IgD-negative memory B cell (primary cell): Measurements from ENCODE around the gene CREB3. TPM values are rescaled to one million over a fixed set of nuclear protein-coding genes. Genes with fewer than 3 reads are reported as not detected.

ENCODE experiments used
- H3K27ac Mint-ChIP-seq, 3 donors: one replicate each; pipeline ENCODE4 v1.8.0; 2020 to 2022; ENCODE audit warnings: mild to moderate bottlenecking in 3 of 3, mixed read lengths in 3 of 3, moderate library complexity in 1 of 3
- H3K27me3 Mint-ChIP-seq: one replicate; pipeline ENCODE4 v1.8.0; 2021; ENCODE audit warnings: mixed read lengths
- H3K36me3 Mint-ChIP-seq: one replicate; pipeline ENCODE4 v1.8.0; 2020; ENCODE audit warnings: mild to moderate bottlenecking, mixed read lengths
- H3K4me1 Mint-ChIP-seq, 3 donors: one replicate each; pipeline ENCODE4 v1.8.0; 2020 to 2022; ENCODE audit warnings: mixed read lengths in 3 of 3, mild to moderate bottlenecking in 1 of 3
- H3K4me3 Mint-ChIP-seq, 4 donors: one replicate each; pipeline ENCODE4 v1.8.0; 2020 to 2022; ENCODE audit warnings: mild to moderate bottlenecking in 4 of 4, mixed read lengths in 4 of 4, moderate library complexity in 3 of 4
- H3K9me3 Mint-ChIP-seq, 3 donors: one replicate each; pipeline ENCODE4 v1.8.0; 2020 to 2021; ENCODE audit warnings: mixed read lengths in 3 of 3, mild to moderate bottlenecking in 1 of 3
- polyA plus RNA-seq: library from polyadenylated mRNA; unstranded; fragments of 300-500 nt; fragmentation: Illumina TruSeq; gene quantifications from one replicate; pipeline ENCODE4 v1.2.3, GENCODE V29; 2021

Gene CREB3
- polyA plus RNA-seq, 1 donor from 2014 or later: 29.3 TPM

DNA sequence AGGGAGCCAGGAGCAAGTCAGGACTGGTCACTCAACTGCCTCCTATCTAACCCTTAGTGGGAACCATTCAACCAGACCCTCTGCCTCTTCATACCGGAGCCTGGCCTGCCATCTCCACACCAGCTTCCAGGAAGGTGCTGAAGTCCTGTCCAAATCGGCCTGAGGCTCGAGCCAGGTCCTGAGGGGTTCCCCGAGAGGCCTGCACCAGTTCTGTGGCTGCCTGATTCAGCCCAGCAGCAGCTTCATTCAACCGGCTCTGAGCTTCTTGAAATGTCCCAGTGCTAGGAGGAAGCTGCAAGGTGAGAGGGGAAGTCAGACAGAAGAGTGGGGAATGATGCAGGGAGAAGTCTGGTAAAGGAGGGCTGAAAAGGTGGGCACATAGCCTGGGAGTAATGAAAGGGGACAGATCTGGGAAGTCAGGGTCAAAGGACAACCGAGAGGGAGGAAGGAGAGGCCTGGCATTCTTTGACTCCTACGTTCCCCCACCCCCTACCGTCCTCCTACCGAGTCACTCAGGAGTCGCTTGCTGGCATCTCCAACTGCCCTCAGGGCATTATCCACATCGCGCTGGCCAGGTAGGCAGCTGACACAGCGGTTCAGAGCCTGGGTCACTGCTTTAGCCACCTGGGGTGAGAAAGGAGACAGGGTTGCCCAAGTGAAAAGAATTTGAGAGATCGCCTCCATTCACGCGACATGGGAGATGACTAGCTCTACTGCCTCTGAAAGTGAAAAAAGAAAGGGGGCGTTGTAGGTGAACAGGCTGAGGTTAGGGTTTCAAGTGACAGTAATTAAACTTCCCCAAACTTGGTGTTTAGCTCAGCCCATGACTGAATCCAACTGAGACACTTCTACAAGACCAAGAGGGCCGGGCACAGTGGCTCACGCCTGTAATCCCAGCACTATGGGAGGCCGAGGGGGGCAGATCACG lies 20.7 kb upstream of the CREB3 start:
- H3K27ac Mint-ChIP-seq: no peak overlapping the region
- no peaks in the 10 kb centered on the region for H3K27me3 Mint-ChIP-seq
- peaks cover 6% of the 10 kb centered on the region for H3K36me3 Mint-ChIP-seq
- H3K9me3 Mint-ChIP-seq: no peaks in the 10 kb centered on the region
- no peak overlapping the region for H3K4me3 Mint-ChIP-seq
- peaks cover 1 to 5% (median 3%) of the 10 kb centered on the region in 3 donors for H3K4me1 Mint-ChIP-seq

DNA sequence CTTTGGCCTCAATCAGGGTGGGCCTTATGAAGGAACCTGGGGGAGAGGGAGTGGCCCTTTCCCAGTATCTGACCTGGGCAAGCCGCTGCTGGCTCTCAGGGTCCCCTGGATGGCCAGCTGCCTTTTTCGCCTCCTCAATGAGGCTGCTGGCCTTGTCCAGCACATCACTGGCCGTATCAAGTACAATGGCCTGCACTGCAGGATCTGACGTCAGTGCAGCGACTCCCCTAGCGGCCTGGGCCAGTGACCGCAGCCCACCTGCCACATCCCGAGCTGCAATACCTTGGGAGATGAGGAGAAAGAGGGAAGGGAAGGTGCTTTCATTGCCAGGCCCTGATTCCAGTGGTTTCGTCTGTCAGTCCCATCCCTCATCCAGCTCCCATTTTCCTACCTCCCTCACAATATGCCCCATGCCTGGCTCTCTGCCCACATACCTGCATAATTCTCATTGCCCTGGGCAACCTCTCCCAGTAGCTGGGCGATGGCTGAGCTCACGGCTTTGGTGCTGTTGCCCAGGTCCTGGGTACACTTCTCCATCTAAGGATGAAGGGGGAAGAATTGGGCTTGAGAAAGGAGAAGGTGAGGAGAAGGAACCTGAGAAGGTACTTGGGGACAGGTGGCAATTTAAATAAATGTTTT lies 19.6 kb upstream of the CREB3 start:
- Mint-ChIP-seq H3K9me3 (no peaks in the 10 kb centered on the region), H3K27me3 (no peaks in the 10 kb centered on the region), H3K36me3 (peaks cover 6% of the 10 kb centered on the region), H3K4me1 (peaks cover 0 to 5% (median 4%) of the 10 kb centered on the region in 3 donors), H3K4me3 (no peak overlapping the region), H3K27ac (no peak overlapping the region)

DNA sequence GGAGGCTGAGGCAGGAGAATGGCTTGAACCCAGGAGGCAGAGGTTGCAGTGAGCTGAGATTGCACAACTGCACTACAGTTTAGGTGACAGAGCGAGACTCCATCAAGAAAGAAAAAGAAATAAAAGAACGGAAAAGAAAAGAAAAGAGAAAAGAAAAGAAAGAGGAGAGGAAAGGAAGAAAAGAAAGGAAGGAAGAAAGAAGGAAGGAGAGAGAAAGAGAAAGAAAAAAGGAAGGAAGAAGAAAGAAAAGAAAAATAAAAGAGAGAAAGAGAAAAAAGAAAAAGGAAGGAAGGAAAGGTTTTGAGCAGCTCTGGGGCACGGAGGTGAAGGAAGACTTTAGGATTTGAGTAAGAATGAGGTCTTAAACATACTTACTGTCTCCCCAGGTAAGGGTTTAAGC lies 18.9 kb upstream of the CREB3 start:
- no peaks in the 10 kb centered on the region for H3K9me3 Mint-ChIP-seq
- no peak overlapping the region for H3K27ac Mint-ChIP-seq
- peaks cover 2 to 8% (median 5%) of the 10 kb centered on the region in 3 donors for H3K4me1 Mint-ChIP-seq
- H3K27me3 Mint-ChIP-seq: no peaks in the 10 kb centered on the region
- no peak overlapping the region for H3K4me3 Mint-ChIP-seq
- H3K36me3 Mint-ChIP-seq: peaks cover 6% of the 10 kb centered on the region

- Mint-ChIP-seq H3K4me1 (peaks cover 5 to 14% (median 6%) of the 10 kb centered on the region in 3 donors), H3K27me3 (no peaks in the 10 kb centered on the region), H3K4me3 (no peak overlapping the region), H3K9me3 (no peaks in the 10 kb centered on the region), H3K27ac (peak overlapping the region in 1 of 3 donors; percentile 68), H3K36me3 (peaks cover 4% of the 10 kb centered on the region)
These were observed 18.3 kb upstream of the CREB3 start for GRCh38 chr9:35714123-35714522.

- H3K27me3 Mint-ChIP-seq: no peaks in the 10 kb centered on the region
- H3K4me1 Mint-ChIP-seq: peaks cover 10 to 20% (median 11%) of the 10 kb centered on the region in 3 donors
- H3K36me3 Mint-ChIP-seq: peaks cover 4% of the 10 kb centered on the region
- no peak overlapping the region for H3K4me3 Mint-ChIP-seq
- peak overlapping the region in 1 of 3 donors; percentile 68 for H3K27ac Mint-ChIP-seq
- no peaks in the 10 kb centered on the region for H3K9me3 Mint-ChIP-seq
These were observed 17.8 kb upstream of the CREB3 start for GRCh38 chr9:35714579-35715252.

- H3K4me3 Mint-ChIP-seq: no peak overlapping the region
- peaks cover 10 to 21% (median 16%) of the 10 kb centered on the region in 3 donors for H3K4me1 Mint-ChIP-seq
- peak overlapping the region in 1 of 3 donors; percentile 58 for H3K27ac Mint-ChIP-seq
- no peaks in the 10 kb centered on the region for H3K9me3 Mint-ChIP-seq
- peaks cover 4% of the 10 kb centered on the region for H3K36me3 Mint-ChIP-seq
- no peaks in the 10 kb centered on the region for H3K27me3 Mint-ChIP-seq
These were observed 16.2 kb upstream of the CREB3 start for GRCh38 chr9:35716230-35716629.

- Mint-ChIP-seq H3K27ac (peak overlapping the region in 1 of 3 donors; percentile 93), H3K9me3 (no peaks in the 10 kb centered on the region), H3K4me1 (peaks cover 10 to 21% (median 16%) of the 10 kb centered on the region in 3 donors), H3K36me3 (peaks cover 4% of the 10 kb centered on the region), H3K4me3 (peak overlapping the region in 1 of 4 donors; percentile 47), H3K27me3 (no peaks in the 10 kb centered on the region)
These were observed 15.2 kb upstream of the CREB3 start for GRCh38 chr9:35717132-35717870.

DNA sequence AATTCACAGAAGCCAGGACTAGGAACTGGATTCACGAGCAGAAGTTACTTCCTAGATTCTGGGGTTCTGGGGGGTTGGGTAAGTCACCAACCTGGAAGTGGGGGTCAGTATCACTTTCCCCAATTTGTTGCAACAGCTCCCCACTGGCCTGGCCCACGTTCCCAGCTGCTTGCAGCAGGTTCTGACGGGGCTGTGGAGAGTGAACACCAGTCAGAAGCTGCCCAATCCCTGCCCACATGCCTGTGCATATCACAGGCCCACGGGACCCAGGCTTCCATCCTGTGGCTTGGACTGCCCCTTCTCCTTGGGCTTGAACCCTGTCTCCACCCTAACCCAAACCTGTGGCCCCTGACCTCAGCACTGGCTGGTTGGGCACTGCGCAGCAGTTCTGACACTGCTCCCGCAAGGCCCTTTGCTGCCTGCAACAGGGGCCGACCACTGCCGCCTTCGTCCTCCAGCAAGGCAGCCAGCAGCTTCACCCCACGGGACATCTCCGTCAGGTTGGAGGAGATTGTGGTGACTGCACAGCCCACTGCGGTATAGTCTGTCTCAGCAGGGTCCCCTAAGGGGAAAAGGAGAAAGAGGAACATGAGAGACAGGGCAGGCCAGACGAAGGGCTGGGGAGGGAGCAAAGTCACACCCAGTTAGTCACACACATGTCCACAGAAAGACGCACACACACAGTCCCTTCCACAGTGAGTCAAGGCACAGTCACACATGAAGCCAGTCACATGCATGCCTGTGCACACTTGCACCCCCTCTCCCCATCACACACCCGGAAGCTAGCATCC lies 13.6 kb upstream of the CREB3 start:
- Mint-ChIP-seq H3K9me3 (no peaks in the 10 kb centered on the region), H3K27ac (peak overlapping the region; percentile 92 to 99 (median 93)), H3K4me1 (peaks cover 10 to 21% (median 16%) of the 10 kb centered on the region in 3 donors), H3K4me3 (peak overlapping the region; percentile 24 to 71 (median 39)), H3K27me3 (no peaks in the 10 kb centered on the region), H3K36me3 (peaks cover 4% of the 10 kb centered on the region)

- Mint-ChIP-seq H3K27ac (peak overlapping the region; percentile 92 to 99 (median 93)), H3K4me3 (peak overlapping the region in 3 of 4 donors; percentile 30 to 64 (median 48)), H3K36me3 (peaks cover 4% of the 10 kb centered on the region), H3K27me3 (no peaks in the 10 kb centered on the region), H3K4me1 (peaks cover 12 to 22% (median 16%) of the 10 kb centered on the region in 3 donors), H3K9me3 (no peaks in the 10 kb centered on the region)
These were observed 12.9 kb upstream of the CREB3 start for GRCh38 chr9:35719546-35719945.

DNA sequence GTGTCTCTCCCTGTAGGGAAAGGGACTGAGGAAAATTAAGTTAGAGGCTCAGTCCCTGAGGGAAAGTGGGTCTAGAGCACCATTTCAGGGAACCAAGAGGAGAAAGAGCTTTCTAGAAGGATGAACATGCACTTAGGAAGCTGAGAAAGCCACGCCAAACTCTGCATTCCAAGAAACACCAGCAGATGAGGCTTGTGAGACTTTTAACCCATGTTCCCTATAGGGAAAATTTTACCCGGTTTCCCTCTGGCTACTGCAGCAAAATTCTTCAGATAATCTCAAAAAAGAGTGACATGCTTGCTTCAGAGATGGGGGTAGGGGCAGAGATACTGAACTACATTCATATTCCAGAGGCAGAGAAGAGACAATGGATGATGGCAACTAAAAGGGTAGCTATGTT lies 9.0 kb upstream of the CREB3 start:
- H3K27me3 Mint-ChIP-seq: no peaks in the 10 kb centered on the region
- H3K9me3 Mint-ChIP-seq: no peaks in the 10 kb centered on the region
- no peaks in the 10 kb centered on the region for H3K36me3 Mint-ChIP-seq
- no peak overlapping the region for H3K4me3 Mint-ChIP-seq
- peaks cover 18 to 26% (median 24%) of the 10 kb centered on the region in 3 donors for H3K4me1 Mint-ChIP-seq
- no peak overlapping the region for H3K27ac Mint-ChIP-seq

GRCh38 chr9:35723908-35724307 lies 8.6 kb upstream of the CREB3 start:
- H3K27me3 Mint-ChIP-seq: no peaks in the 10 kb centered on the region
- no peak overlapping the region for H3K4me3 Mint-ChIP-seq
- no peaks in the 10 kb centered on the region for H3K36me3 Mint-ChIP-seq
- H3K4me1 Mint-ChIP-seq: peaks cover 18 to 22% (median 21%) of the 10 kb centered on the region in 3 donors
- H3K27ac Mint-ChIP-seq: no peak overlapping the region
- H3K9me3 Mint-ChIP-seq: no peaks in the 10 kb centered on the region

- Mint-ChIP-seq H3K9me3 (no peaks in the 10 kb centered on the region), H3K27ac (no peak overlapping the region), H3K27me3 (no peaks in the 10 kb centered on the region), H3K4me1 (peaks cover 10 to 15% (median 15%) of the 10 kb centered on the region in 3 donors), H3K36me3 (no peaks in the 10 kb centered on the region), H3K4me3 (no peak overlapping the region)
These were observed 7.1 kb upstream of the CREB3 start for GRCh38 chr9:35725362-35725761.

DNA sequence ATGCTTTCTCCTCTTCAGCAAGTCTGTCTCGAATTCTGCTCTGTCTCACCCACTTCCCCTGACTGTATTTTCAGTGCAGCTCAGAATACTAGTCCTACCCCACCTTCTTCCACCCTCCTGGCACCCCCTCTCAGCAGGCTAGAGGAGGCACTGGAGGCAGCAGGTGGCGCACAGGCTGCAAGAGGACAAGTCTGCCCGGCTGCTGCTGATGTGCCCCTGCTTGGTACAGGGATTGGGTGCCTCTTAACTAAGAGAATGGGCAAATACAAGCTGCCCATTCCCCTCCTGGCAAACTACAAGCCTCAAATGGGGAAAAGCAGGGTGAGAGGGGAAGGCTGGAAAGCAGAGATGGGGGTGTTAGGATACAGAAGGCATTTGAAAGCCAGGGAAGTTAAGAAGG lies 5.5 kb upstream of the CREB3 start:
- Mint-ChIP-seq H3K4me1 (peaks cover 14 to 28% (median 25%) of the 10 kb centered on the region in 3 donors), H3K9me3 (no peaks in the 10 kb centered on the region), H3K4me3 (peak overlapping the region in 3 of 4 donors; percentile 17 to 93 (median 80)), H3K27ac (peak overlapping the region; percentile 15 to 78 (median 27)), H3K27me3 (no peaks in the 10 kb centered on the region), H3K36me3 (no peaks in the 10 kb centered on the region)

- H3K36me3 Mint-ChIP-seq: no peaks in the 10 kb centered on the region
- no peaks in the 10 kb centered on the region for H3K9me3 Mint-ChIP-seq
- no peak overlapping the region for H3K4me3 Mint-ChIP-seq
- peaks cover 15 to 30% (median 30%) of the 10 kb centered on the region in 3 donors for H3K4me1 Mint-ChIP-seq
- H3K27me3 Mint-ChIP-seq: no peaks in the 10 kb centered on the region
- no peak overlapping the region for H3K27ac Mint-ChIP-seq
These were observed 4.8 kb upstream of the CREB3 start for GRCh38 chr9:35727676-35728040.
